HG03342 (cell line): ENCODE measurements around the gene PLCG1.

Experiments
- ATAC-seq: cut with Tn5 transposase; IDR thresholded peaks from one replicate; pipeline ENCODE4 v1.9.1; 2021; ENCODE audit warnings: mild to moderate bottlenecking, moderate library complexity; ENCODE audit not compliant: unreplicated experiment

The PLCG1 gene

GRCh38 chr20:41141153-41141815 lies 3.9 kb downstream of the PLCG1 start:
- ATAC-seq, result no peak

GRCh38 chr20:41142245-41142644 lies 4.9 kb downstream of the PLCG1 start:
- ATAC-seq, result no peak

DNA sequence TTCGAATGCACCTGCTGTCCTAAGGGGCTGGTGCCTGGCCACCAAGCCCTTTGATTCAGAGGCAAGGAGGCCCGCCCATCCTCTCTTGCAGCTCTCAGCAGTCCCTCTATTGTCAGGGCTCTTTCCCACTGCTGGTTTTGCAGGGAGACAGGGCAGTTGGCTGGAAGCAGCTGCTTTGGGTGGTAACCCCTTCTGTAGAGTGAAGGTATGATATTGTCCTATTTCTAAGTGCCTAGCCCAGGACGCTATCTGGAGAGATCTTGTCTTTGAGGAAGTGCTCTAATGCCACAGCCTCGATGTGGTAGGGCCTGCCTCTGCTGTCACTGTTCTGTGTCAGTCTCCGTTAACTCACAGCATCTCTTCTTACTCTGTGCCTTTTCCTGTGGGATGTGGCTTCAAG lies 5.6 kb downstream of the PLCG1 start:
- ATAC-seq, result no peak

- no peak for ATAC-seq
These were observed 6.0 kb downstream of the PLCG1 start for GRCh38 chr20:41143354-41143753.

DNA sequence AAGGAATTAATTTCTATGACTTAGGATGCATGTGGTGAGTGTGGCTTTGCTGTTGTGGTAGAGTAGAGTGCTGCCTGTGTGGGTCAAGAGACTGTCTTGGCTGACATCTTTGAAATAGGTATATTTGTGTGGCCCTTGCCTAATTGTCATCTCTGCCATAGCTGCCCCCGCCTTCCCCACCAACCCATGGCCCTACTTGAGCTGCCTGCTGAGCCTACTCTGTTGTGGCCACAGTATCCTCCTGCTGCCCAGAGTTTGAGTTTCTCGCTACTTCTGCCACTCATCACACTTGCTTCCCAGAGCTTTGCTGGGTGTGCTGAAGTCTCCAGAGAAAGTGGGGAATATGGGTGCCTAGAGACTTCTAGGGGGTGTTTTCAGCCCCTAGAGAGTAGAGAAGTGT lies 8.0 kb downstream of the PLCG1 start:
- no peak for ATAC-seq

- ATAC-seq, result no peak
These were observed 8.7 kb downstream of the PLCG1 start for GRCh38 chr20:41145821-41146620.

DNA sequence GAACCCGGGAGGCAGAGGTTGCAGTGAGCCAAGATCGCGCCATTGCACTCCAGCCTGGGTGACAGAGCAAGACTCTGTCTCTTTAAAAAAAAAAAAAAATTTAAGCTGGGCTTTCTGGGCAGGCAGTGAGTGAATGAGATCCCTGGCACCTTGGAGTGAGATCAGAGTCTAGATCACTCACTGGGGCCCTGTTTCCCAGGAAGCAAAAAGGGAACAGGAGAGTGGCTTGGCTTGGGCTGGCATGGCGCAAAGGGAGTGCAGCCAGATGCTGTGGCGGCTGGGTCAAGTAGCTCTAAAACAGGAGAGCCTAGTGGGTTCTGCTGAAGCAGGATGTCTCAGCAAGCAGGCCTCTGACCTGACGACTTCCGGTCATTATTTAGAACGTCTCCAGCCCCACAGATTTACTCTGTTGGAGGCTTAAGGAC lies 10.4 kb downstream of the PLCG1 start:
- ATAC-seq, result no peak

- no peak for ATAC-seq
These were observed 11.6 kb downstream of the PLCG1 start for GRCh38 chr20:41148942-41149341.

DNA sequence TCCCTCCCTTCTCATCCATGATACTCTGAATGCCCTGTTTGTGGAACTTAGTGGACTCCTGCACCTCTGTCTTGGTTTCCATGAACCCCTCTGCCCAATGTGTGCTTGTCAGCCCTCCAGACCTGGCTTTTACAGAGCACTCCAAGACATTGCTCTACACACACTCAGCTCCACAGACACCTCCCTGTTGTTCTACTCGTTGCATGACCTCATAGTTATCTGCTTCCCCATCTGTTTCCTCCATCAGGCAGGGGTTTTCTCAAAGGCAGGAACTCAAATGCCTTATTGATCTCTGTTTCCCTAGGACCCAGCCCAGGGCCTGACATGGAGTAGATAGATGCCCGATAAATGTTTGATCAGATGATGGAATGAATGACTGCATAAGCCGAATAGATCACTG lies 13.3 kb downstream of the PLCG1 start:
- ATAC-seq, result no peak

- ATAC-seq, result no peak
These were observed 14.0 kb downstream of the PLCG1 start for GRCh38 chr20:41151134-41151869.

DNA sequence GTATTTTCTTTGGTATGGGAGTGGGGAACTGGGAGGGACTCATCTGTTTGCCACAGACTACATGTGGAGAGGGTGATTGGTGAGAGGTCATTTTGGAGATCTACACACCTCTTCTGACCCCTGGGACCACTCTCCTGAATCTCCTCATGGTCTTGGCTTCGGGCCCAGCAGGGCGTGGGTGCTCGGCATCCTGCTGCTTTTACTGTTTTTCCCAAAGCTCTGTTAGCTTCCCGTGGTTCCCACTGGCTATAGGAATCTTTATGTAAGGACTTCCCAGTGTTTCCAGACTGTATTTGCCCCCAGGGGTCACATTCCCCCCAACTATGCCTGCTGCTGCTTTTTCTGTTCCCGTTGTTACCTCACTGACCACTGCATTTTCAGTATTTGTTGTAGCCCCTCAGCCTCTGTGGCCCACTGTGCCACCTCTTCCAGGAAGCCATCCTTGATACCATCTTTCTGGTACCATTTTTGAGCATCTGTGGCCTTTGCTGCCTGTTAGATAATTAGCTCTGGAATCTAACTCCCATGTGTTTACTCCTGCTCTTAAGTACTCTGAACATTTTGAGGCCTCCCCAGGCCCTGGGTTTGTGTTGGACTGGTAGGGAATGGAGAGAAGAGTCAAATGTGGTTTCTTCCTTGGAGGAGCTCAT lies 14.9 kb downstream of the PLCG1 start:
- ATAC-seq, result no peak

DNA sequence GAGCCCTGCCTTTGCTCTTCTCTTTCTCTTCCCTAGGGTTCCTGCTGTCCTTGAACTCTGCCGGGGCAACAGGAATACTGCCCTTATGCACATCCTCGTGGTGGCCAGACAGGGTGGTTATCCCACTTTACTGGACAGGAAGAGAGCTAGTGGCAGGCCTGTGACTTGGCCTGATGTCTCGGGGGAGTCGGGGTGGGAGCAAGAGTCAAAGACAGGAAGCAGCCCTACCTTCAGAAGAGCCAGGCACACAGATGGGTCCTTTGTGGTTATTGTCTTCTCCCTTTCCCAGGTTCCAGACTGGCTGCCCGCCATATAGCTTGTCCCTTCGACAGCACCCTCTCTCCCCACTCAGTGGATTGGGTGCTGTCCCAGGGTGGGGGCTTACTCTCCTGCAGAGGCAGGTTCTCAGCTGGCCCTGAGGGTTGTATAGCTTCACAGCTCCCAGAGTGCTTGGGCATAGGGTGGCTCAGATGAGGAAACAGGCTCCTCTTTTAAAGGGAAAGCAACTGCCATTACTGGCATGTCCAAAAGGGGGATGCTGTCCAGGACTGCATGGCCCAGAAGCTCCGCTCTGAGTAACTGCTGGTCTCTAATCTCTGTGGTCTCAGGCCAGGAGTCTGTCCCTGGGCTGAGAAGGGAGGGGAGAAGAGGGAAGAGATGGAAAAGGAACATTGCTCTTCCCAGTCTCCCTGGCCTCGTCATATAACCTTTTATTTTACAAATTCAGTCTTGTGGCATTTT lies 17.3 kb downstream of the PLCG1 start:
- no peak for ATAC-seq

- no peak for ATAC-seq
These were observed 17.9 kb downstream of the PLCG1 start for GRCh38 chr20:41155261-41155660.

DNA sequence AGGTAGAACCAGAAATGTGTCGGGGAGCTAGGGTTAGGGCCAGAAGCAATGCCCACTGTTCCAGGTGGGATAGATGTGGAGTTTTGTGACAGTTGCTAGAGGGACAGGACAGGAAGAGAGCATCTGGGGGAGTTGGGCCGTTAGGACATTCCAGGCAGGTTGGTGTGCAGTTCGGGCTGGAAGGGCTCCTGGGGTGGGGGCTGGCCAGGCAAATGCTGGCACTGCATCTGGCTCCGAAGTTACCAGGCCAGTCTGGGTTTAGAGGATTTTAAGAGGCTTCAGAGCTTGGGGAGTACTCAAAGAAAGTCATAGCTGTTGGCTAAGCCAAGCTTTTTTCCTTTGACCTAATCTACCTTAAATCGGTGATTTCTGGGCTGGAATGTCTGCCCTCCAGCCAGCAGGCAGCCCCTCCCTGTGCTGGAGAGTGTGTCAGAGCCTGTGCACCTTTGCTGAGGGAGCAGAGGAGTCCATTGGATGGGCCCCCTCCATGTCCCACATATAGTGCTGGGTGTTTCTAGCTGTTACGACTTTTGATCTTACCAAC lies 20.8 kb downstream of the PLCG1 start:
- ATAC-seq, result no peak

DNA sequence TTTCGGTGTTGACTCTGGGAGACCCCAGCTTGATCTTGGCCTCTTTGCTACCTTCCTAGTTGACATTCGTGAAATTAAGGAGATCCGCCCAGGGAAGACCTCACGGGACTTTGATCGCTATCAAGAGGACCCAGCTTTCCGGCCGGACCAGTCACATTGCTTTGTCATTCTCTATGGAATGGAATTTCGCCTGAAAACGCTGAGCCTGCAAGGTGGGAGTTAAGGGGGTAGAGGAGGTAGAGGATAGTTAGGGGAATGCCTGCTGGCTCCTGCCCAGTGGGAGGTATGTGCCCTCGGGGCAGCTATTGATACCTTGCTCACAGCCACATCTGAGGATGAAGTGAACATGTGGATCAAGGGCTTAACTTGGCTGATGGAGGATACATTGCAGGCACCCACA lies 22.2 kb downstream of the PLCG1 start:
- ATAC-seq, result no peak

- no peak for ATAC-seq
These were observed 23.3 kb downstream of the PLCG1 start for GRCh38 chr20:41160686-41161085.

DNA sequence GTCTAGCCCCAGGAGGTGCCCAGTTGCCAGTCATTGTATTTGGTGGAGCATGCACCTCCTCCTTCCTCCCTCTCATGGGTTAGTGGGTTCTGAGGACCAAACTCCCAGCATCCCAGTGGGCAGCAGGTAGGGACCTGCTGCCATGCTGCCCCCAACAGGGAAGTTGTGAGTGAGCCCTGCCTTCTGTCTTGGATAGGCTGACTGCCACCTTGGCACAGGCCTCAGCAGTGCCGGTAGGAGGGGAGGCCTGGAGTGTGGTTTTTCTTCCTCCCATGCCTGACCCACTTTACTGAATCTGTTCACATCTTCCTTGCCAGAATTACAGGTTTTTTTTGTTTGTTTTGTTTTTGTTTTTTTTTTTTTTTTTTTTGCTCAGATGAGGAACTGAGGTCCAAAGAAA lies 24.5 kb downstream of the PLCG1 start:
- ATAC-seq, result no peak

- no peak for ATAC-seq
These were observed 25.1 kb downstream of the PLCG1 start for GRCh38 chr20:41162396-41162795.

- no peak for ATAC-seq
These were observed 26.5 kb downstream of the PLCG1 start for GRCh38 chr20:41163821-41164220.
